HepG2 (cell line): Measurements from ENCODE around the gene ZNF512B. TPM values are rescaled to one million over a fixed set of nuclear protein-coding genes. Genes with fewer than 3 reads are reported as not detected.
A peak's percentile ranks its signal among the peaks of the same experiment; 100 is the strongest.

Experiments
- GFI1 ChIP-seq: sonication (generic); formaldehyde crosslinking; IDR thresholded peaks from 2 replicates; pipeline ENCODE4 v1.5.0; 2020; ENCODE audit warnings: missing genetic modification reagents, mild to moderate bottlenecking, borderline replicate concordance
- GTF3A ChIP-seq: sonication (generic); formaldehyde crosslinking; conservative IDR thresholded peaks from 2 replicates; pipeline ENCODE4 v1.4.0; 2020; ENCODE audit warnings: mild to moderate bottlenecking, missing genetic modification reagents
- KIAA2018 ChIP-seq: sonication (generic); formaldehyde crosslinking; IDR thresholded peaks from 2 replicates; pipeline ENCODE4 v1.5.0; 2020; ENCODE audit warnings: mild to moderate bottlenecking, missing genetic modification reagents, borderline replicate concordance
- MTF1 ChIP-seq: sonication (generic); formaldehyde crosslinking; IDR thresholded peaks from 2 replicates; pipeline ENCODE4 v1.5.0; 2020; ENCODE audit warnings: missing genetic modification reagents
- NONO ChIP-seq, 2 experiments: fragments of 450-650 bp in 1 of 2; sonication (generic) in 1 of 2; formaldehyde crosslinking in 1 of 2; IDR thresholded peaks in 1 of 2; conservative IDR thresholded peaks in 1 of 2; 2 replicates each; pipeline versions ENCODE4 v1.6.1 to v1.8.0; 2017 to 2022; ENCODE audit warnings: mild to moderate bottlenecking in 1 of 2, missing genetic modification reagents in 1 of 2, moderate library complexity in 1 of 2
- RBM39 ChIP-seq: fragments of 200-400 bp; formaldehyde crosslinking; IDR thresholded peaks from one replicate; pipeline ENCODE4 v1.6.1; 2018; ENCODE audit warnings: antibody characterized with exemption, mild to moderate bottlenecking, low read depth, low read length; ENCODE audit not compliant: poor library complexity, severe bottlenecking
- TCF7 ChIP-seq: sonication (generic); IDR thresholded peaks from 2 replicates; pipeline ENCODE4 v1.6.1; 2016; ENCODE audit warnings: antibody characterized with exemption, low read depth
- ZBTB3 ChIP-seq: sonication (generic); formaldehyde crosslinking; IDR thresholded peaks from 2 replicates; pipeline ENCODE4 v1.4.0; 2020; ENCODE audit warnings: low read depth, mild to moderate bottlenecking, moderate library complexity, missing genetic modification reagents, borderline replicate concordance
- ZKSCAN5 ChIP-seq: sonication (generic); formaldehyde crosslinking; IDR thresholded peaks from 2 replicates; pipeline ENCODE4 v1.5.1; 2020; ENCODE audit warnings: mild to moderate bottlenecking, missing genetic modification reagents
- ZNF350 ChIP-seq: sonication (generic); formaldehyde crosslinking; IDR thresholded peaks from 2 replicates; pipeline ENCODE4 v1.4.0; 2020; ENCODE audit warnings: mild to moderate bottlenecking, low read depth, missing genetic modification reagents, borderline replicate concordance
- ZNF557 ChIP-seq: sonication (generic); formaldehyde crosslinking; IDR thresholded peaks from 2 replicates; pipeline ENCODE4 v1.4.0; 2020; ENCODE audit warnings: missing genetic modification reagents
- ZNF572 ChIP-seq: sonication (generic); formaldehyde crosslinking; IDR thresholded peaks from 2 replicates; pipeline ENCODE4 v1.5.1; 2020; ENCODE audit warnings: mild to moderate bottlenecking, missing genetic modification reagents
- ZNF746 ChIP-seq: sonication (generic); formaldehyde crosslinking; IDR thresholded peaks from 2 replicates; pipeline ENCODE4 v1.8.0; 2022; ENCODE audit warnings: mild to moderate bottlenecking, missing genetic modification reagents
- ZSCAN22 ChIP-seq: sonication (generic); formaldehyde crosslinking; IDR thresholded peaks from 2 replicates; pipeline ENCODE4 v1.4.0; 2020; ENCODE audit warnings: mild to moderate bottlenecking, missing genetic modification reagents
- ZSCAN9 ChIP-seq: IDR thresholded peaks from 2 replicates; pipeline ENCODE4 v1.6.1; 2016; ENCODE audit warnings: borderline replicate concordance
- polyA plus RNA-seq, 8 experiments: library from polyadenylated mRNA; depleted of rRNA in 3 of 8; stranded (reverse) in 7 of 8; unstranded in 1 of 8; fragments of >200 nt; fragmentation: Illumina TruSeq in 4 of 8; extraction: Trizol in 4 of 8; gene quantifications; 2 replicates each; pipeline versions ENCODE4 v1.2.1 to v1.2.3, GENCODE V29; 2011 to 2016; ENCODE audit warnings: low read depth in 4 of 8, missing spikeins in 1 of 8, mixed read lengths in 1 of 8; ENCODE audit not compliant: insufficient read depth in 1 of 8
- total RNA-seq, 5 experiments: library from RNA; depleted of rRNA; stranded (reverse); fragments of >200 nt; fragmentation: Illumina TruSeq; extraction: Trizol; gene quantifications; 2 replicates each; pipeline ENCODE4 v1.2.3, GENCODE V29; 2016; ENCODE audit warnings: low read depth in 1 of 5
- TF ChIP-seq, protein P1 (sequence below): IDR thresholded peaks from 2 replicates; pipeline ENCODE4 v1.6.1; 2018; ENCODE audit warnings: missing genetic modification reagents, mild to moderate bottlenecking, missing compliant biosample characterization

Gene ZNF512B
- total and polyA plus RNA-seq, 2 of the 13 experiments (the other 11 are each of a cell fraction or from before 2014, with no cell fraction given) = 11.5 to 30.6 TPM

GRCh38 chr20:63940472-63941266 lies 29.1 kb downstream of the ZNF512B start (continued):
- TF ChIP-seq KIAA2018 (no peak), ZNF350 (no peak), GTF3A (CRISPR knock-in tag) (no peak), ZNF557 (CRISPR knock-in tag) (no peak), ZBTB3 (CRISPR knock-in tag) (no peak), ZSCAN22 (no peak), GFI1 (CRISPR knock-in tag) (no peak), ZSCAN9 (CRISPR knock-in tag) (no peak), ZNF572 (CRISPR knock-in tag) (no peak), RBM39 (no peak), MTF1 (CRISPR knock-in tag) (no peak), ZNF746 (no peak), TCF7 (no peak), NONO (IDR thresholded peaks at IDR 0.05) (no peak), NONO (CRISPR knock-in tag; conservative IDR thresholded peaks at IDR 0.05) (0 out of 2 replicates have a peak, but pooled peaks have one; percentile 19), ZKSCAN5 (CRISPR knock-in tag) (no peak)
- TF ChIP-seq, protein P1, sequence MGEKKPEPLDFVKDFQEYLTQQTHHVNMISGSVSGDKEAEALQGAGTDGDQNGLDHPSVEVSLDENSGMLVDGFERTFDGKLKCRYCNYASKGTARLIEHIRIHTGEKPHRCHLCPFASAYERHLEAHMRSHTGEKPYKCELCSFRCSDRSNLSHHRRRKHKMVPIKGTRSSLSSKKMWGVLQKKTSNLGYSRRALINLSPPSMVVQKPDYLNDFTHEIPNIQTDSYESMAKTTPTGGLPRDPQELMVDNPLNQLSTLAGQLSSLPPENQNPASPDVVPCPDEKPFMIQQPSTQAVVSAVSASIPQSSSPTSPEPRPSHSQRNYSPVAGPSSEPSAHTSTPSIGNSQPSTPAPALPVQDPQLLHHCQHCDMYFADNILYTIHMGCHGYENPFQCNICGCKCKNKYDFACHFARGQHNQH (CRISPR knock-in tag) = no peak
